K562 (cell line): Measurements from ENCODE around the gene RETREG1. TPM values are rescaled to one million over a fixed set of nuclear protein-coding genes. Genes with fewer than 3 reads are reported as not detected.

ENCODE experiments used
- ATAC-seq: fragments of 200-7000 bp; cut with Tn5 transposase; 3 replicates; pipeline ENCODE4 v1.9.1; 2020; ENCODE audit warnings: moderate library complexity
- BruUV-seq: library from RNA; stranded (reverse); fragments of 400-500 nt; replicated peaks from 2 replicates; lab custom pipeline; 2021; lab: Mats Ljungman, UMichigan
- CTCF ChIA-PET: fragments of 300-600 bp; formaldehyde crosslinking; extraction: SDS; loops from one replicate; lab custom pipeline; 2021; ENCODE audit warnings: low intra/inter-chr PET ratio; lab: Yijun Ruan, JAX
- POLR2A ChIA-PET: fragments of 300-600, 350-650 bp; sonication (Branson Sonifier 250); formaldehyde crosslinking; extraction: SDS; loops from one replicate; lab custom pipeline; 2021; ENCODE audit warnings: antibody characterized with exemption, inconsistent platforms; lab: Yijun Ruan, JAX
- DNase-seq, 4 experiments: peaks; one replicate each; pipeline versions ENCODE4 v3.0.0 to v3.0.0-alpha.2; 2011 to 2018; ENCODE audit warnings: low spot score in 3 of 4, mixed read lengths in 3 of 4; ENCODE audit errors: extremely low read depth in 1 of 4
- FAIRE-seq: peaks from 2 replicates; lab custom pipeline; 2011; peaks lifted over from hg19 to GRCh38; lab: Jason Lieb, UNC
- H2AFZ ChIP-seq: 2 replicates; pipeline ENCODE4 v1.6.0; 2011; ENCODE audit warnings: low read depth, low read length, control low read depth, inconsistent platforms
- H3K27ac ChIP-seq: fragments of 200-600 bp; 3 replicates; pipeline ENCODE4 v1.8.0; 2011; ENCODE audit warnings: low read depth, mild to moderate bottlenecking, control low read depth, inconsistent platforms, low read length, moderate library complexity, mixed read lengths; ENCODE audit errors: extremely low read depth
- H3K27me3 ChIP-seq, 2 experiments: fragments of 300-600 bp in 1 of 2; 2 replicates in 1 of 2; 3 replicates in 1 of 2; pipeline versions ENCODE4 v1.6.0 to v1.8.0; 2011; ENCODE audit warnings: inconsistent platforms in 2 of 2, low read length in 2 of 2, mild to moderate bottlenecking in 1 of 2, mixed read lengths in 1 of 2, moderate library complexity in 1 of 2; ENCODE audit not compliant: control insufficient read depth in 2 of 2, insufficient read depth in 2 of 2
- H3K36me3 ChIP-seq: fragments of 300-600 bp; 3 replicates; pipeline ENCODE4 v1.8.0; 2011; ENCODE audit warnings: mild to moderate bottlenecking, low read length, inconsistent platforms; ENCODE audit not compliant: control insufficient read depth, insufficient read depth
- H3K4me1 ChIP-seq, 2 experiments: fragments of 200-600 bp in 1 of 2; replicated peaks in 1 of 2; 2 replicates in 1 of 2; 3 replicates in 1 of 2; pipeline versions ENCODE4 v1.5.1 to v1.8.0; 2011; ENCODE audit warnings: inconsistent platforms in 2 of 2, low read length in 2 of 2, mild to moderate bottlenecking in 1 of 2, mixed read lengths in 1 of 2, moderate library complexity in 1 of 2; ENCODE audit not compliant: control insufficient read depth in 2 of 2, insufficient read depth in 2 of 2
- H3K4me2 ChIP-seq: 2 replicates; pipeline ENCODE4 v1.6.1; 2011; ENCODE audit warnings: low read length, control low read depth, inconsistent platforms, mixed read lengths; ENCODE audit not compliant: insufficient read depth
- H3K4me3 ChIP-seq: fragments of 200-600 bp; sonication (generic), shearing (Covaris generic); 2 replicates; pipeline ENCODE4 v1.5.1; 2016; ENCODE audit warnings: control low read depth, inconsistent platforms
- H3K79me2 ChIP-seq: fragments of 200-600 bp; 3 replicates; pipeline ENCODE4 v1.8.0; 2011; ENCODE audit warnings: low read length, inconsistent platforms; ENCODE audit not compliant: control insufficient read depth, insufficient read depth
- H3K9ac ChIP-seq, 2 experiments: 2 replicates each; pipeline versions ENCODE4 v1.6.0 to v1.6.1; 2011; ENCODE audit warnings: low read depth in 2 of 2, low read length in 2 of 2, control low read depth in 1 of 2, inconsistent platforms in 1 of 2, mild to moderate bottlenecking in 1 of 2, mixed read lengths in 1 of 2; ENCODE audit not compliant: insufficient read depth in 1 of 2
- H3K9me1 ChIP-seq: one replicate; pipeline ENCODE4 v1.6.0; 2011; ENCODE audit warnings: inconsistent platforms, mild to moderate bottlenecking, low read length, moderate library complexity; ENCODE audit not compliant: control insufficient read depth, insufficient read depth
- H3K9me3 ChIP-seq: replicated peaks from 2 replicates; pipeline ENCODE4 v1.5.1; 2011; ENCODE audit warnings: low read depth, low read length, inconsistent platforms; ENCODE audit not compliant: control insufficient read depth, insufficient read depth
- H4K20me1 ChIP-seq: replicated peaks from 2 replicates; pipeline ENCODE4 v1.6.1; 2011; ENCODE audit warnings: low read length, inconsistent platforms, mixed read lengths; ENCODE audit not compliant: control insufficient read depth, insufficient read depth
- ARHGAP35 ChIP-seq: fragments of 450-650 bp; IDR thresholded peaks from 2 replicates; pipeline ENCODE4 v1.6.1; 2018; ENCODE audit not compliant: partially characterized antibody
- CHD4 ChIP-seq: fragments of 200-600 bp; sonication (generic); IDR thresholded peaks from 3 replicates; pipeline ENCODE4 v1.6.1; 2012; ENCODE audit warnings: low read depth, mild to moderate bottlenecking, mixed read lengths, low read length, inconsistent platforms; ENCODE audit not compliant: insufficient read depth, insufficient replicate concordance, poor library complexity, severe bottlenecking
- CREB1 ChIP-seq, 2 experiments: sonication (generic) in 1 of 2; formaldehyde crosslinking in 1 of 2; IDR thresholded peaks; 2 replicates each; pipeline versions ENCODE4 v1.6.1 to v1.8.0; 2012 to 2022; ENCODE audit warnings: inconsistent platforms in 1 of 2, mild to moderate bottlenecking in 1 of 2, missing genetic modification reagents in 1 of 2, moderate library complexity in 1 of 2
- KDM5B ChIP-seq: fragments of 200-600 bp; sonication (generic); IDR thresholded peaks from 2 replicates; pipeline ENCODE4 v1.6.1; 2012; ENCODE audit warnings: low read depth, mild to moderate bottlenecking, moderate library complexity, low read length, control low read depth, inconsistent platforms; ENCODE audit not compliant: insufficient replicate concordance
- MAFF ChIP-seq: IDR thresholded peaks from 2 replicates; pipeline ENCODE4 v1.6.1; 2012; ENCODE audit warnings: low read length, improper control_type of control experiment
- RBM25 ChIP-seq: fragments of 200-400 bp; formaldehyde crosslinking; IDR thresholded peaks from 2 replicates; pipeline ENCODE4 v1.6.1; 2018; ENCODE audit warnings: low read length, low read depth, moderate library complexity; ENCODE audit not compliant: severe bottlenecking
- ZNF140 ChIP-seq: fragments of 250-450 bp; sonication (Bioruptor Pico); IDR thresholded peaks from 2 replicates; pipeline ENCODE4 v1.8.0; 2021; ENCODE audit warnings: moderate library complexity, mild to moderate bottlenecking, inconsistent platforms
- WGBS: fragments of 100-300 bp; shearing (Covaris generic); methylation state at CpG from one replicate; pipeline ENCODE4 v1.1.6; 2016; ENCODE audit warnings: low coverage, mixed read lengths; ENCODE audit not compliant: insufficient coverage; ENCODE audit errors: missing lambda C conversion rate; 5-methylcytosine and 5-hydroxymethylcytosine counted together
- in situ Hi-C: fragments of 300-500 bp; cut with MboI; formaldehyde crosslinking; loops from 4 replicates; pipeline ENCODE4 v1.15.0; 2018; ENCODE audit warnings: inconsistent platforms, mixed read lengths
- intact Hi-C: fragments of 100-400 bp; cut with micrococcal nuclease; formaldehyde crosslinking; loops from 2 replicates; pipeline ENCODE4 v1.14.2; 2022
- polyA plus RNA-seq, 8 experiments: library from polyadenylated mRNA; depleted of rRNA in 4 of 8; stranded (reverse) in 5 of 8; unstranded in 3 of 8; fragments of >200 nt; fragmentation: Nextera tagmentation in 2 of 8; fragmentation: Illumina TruSeq in 1 of 8; extraction: Ambion mirVana in 2 of 8; extraction: Trizol in 1 of 8; gene quantifications; 2 replicates each; pipeline versions ENCODE4 v1.2.1 to v1.2.3, GENCODE V29; 2011 to 2014; ENCODE audit warnings: inconsistent platforms in 1 of 8, missing spikeins in 1 of 8
- total RNA-seq, 7 experiments: library from RNA; depleted of rRNA in 6 of 7; stranded (reverse); fragments of >200 nt in 6 of 7; fragmentation: Illumina TruSeq in 2 of 7; extraction: Trizol in 2 of 7; gene quantifications; 2 replicates each; pipeline versions ENCODE4 v1.2.1 to v1.2.3, GENCODE V29; 2011 to 2021; ENCODE audit warnings: low replicate concordance in 1 of 7
- TF ChIP-seq, protein P1 (sequence below): fragments of 450-650 bp; IDR thresholded peaks from 2 replicates; pipeline ENCODE4 v1.6.1; 2016; ENCODE audit warnings: mild to moderate bottlenecking
- TF ChIP-seq, protein P2 (sequence below): conservative IDR thresholded peaks from 2 replicates; pipeline ENCODE4 v1.6.1; 2011; ENCODE audit warnings: low read depth, mild to moderate bottlenecking, low read length; ENCODE audit not compliant: control insufficient read depth
- TF ChIP-seq, protein P3 (sequence below): sonication (generic); formaldehyde crosslinking; IDR thresholded peaks from 2 replicates; pipeline ENCODE4 v1.8.1; 2023; ENCODE audit warnings: missing genetic modification reagents, mild to moderate bottlenecking, borderline replicate concordance

Gene RETREG1
- total and polyA plus RNA-seq, 9 of the 15 experiments (the other 6 are each of a cell fraction or from before 2014, with no cell fraction given) = 0.01 to 0.20 (median 0.08) TPM; not detected in 5

DNA sequence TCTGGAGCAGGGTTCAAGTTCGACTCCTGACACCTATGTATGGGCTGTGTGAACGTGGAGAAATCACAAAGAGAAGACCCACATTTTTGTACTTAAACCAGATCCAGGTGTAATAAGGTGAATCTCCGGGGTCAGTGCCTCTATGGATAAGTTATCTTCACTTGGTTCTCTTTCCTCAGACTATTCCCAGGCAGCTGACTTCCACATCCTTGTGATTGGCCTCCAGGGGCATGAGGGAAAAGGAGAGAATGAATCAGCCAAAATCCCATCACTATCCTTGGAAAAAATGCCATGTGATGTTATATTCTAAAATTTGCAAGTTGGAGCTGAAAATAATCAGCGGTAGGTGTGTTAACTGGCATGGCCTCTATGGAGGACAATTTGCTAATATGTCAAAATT lies 188.4 kb downstream of the RETREG1 start:
- H3K9me3 ChIP-seq = no peaks in the 10 kb centered on the region
- FAIRE-seq = no peak

More for the DNA sequence above, 188.4 kb downstream of the RETREG1 start:
- Histone ChIP-seq H3K27me3 (peaks cover 16 to 22% of the 10 kb centered on the region in 2 experiments), H3K4me3 (no peak overlapping the region), H3K4me2 (no peak overlapping the region), H3K4me1 (no peaks in the 10 kb centered on the region; a peak in 1 of 5 replicates), H3K79me2 (no peaks in the 10 kb centered on the region), H3K36me3 (no peaks in the 10 kb centered on the region), H2AFZ (no peak overlapping the region), H4K20me1 (0 out of 2 replicates have a peak, but pooled peaks cover 4% of the 10 kb centered on the region), H3K9ac (no peak overlapping the region), H3K9me1 (no peaks in the 10 kb centered on the region), H3K27ac (no peak overlapping the region)
- WGBS = 0% methylated on average over 4 of the region's 4 CpGs
- BruUV-seq = no TSS peak
- ATAC-seq = no peak
- no peak for DNase-seq
- CTCF ChIA-PET = no interaction called here
- TF ChIP-seq CREB1 (IDR thresholded peaks at IDR 0.05) (no peak), CREB1 (CRISPR knock-in tag; IDR thresholded peaks at IDR 0.05) (no peak), ZNF140 (no peak), KDM5B (no peak), MAFF (no peak), RBM25 (no peak), ARHGAP35 (no peak), CHD4 (no peak)
- TF ChIP-seq, protein P1, sequence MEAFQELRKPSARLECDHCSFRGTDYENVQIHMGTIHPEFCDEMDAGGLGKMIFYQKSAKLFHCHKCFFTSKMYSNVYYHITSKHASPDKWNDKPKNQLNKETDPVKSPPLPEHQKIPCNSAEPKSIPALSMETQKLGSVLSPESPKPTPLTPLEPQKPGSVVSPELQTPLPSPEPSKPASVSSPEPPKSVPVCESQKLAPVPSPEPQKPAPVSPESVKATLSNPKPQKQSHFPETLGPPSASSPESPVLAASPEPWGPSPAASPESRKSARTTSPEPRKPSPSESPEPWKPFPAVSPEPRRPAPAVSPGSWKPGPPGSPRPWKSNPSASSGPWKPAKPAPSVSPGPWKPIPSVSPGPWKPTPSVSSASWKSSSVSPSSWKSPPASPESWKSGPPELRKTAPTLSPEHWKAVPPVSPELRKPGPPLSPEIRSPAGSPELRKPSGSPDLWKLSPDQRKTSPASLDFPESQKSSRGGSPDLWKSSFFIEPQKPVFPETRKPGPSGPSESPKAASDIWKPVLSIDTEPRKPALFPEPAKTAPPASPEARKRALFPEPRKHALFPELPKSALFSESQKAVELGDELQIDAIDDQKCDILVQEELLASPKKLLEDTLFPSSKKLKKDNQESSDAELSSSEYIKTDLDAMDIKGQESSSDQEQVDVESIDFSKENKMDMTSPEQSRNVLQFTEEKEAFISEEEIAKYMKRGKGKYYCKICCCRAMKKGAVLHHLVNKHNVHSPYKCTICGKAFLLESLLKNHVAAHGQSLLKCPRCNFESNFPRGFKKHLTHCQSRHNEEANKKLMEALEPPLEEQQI = no peak
- TF ChIP-seq, protein P2, sequence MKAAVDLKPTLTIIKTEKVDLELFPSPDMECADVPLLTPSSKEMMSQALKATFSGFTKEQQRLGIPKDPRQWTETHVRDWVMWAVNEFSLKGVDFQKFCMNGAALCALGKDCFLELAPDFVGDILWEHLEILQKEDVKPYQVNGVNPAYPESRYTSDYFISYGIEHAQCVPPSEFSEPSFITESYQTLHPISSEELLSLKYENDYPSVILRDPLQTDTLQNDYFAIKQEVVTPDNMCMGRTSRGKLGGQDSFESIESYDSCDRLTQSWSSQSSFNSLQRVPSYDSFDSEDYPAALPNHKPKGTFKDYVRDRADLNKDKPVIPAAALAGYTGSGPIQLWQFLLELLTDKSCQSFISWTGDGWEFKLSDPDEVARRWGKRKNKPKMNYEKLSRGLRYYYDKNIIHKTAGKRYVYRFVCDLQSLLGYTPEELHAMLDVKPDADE = no peak
- TF ChIP-seq, protein P3, sequence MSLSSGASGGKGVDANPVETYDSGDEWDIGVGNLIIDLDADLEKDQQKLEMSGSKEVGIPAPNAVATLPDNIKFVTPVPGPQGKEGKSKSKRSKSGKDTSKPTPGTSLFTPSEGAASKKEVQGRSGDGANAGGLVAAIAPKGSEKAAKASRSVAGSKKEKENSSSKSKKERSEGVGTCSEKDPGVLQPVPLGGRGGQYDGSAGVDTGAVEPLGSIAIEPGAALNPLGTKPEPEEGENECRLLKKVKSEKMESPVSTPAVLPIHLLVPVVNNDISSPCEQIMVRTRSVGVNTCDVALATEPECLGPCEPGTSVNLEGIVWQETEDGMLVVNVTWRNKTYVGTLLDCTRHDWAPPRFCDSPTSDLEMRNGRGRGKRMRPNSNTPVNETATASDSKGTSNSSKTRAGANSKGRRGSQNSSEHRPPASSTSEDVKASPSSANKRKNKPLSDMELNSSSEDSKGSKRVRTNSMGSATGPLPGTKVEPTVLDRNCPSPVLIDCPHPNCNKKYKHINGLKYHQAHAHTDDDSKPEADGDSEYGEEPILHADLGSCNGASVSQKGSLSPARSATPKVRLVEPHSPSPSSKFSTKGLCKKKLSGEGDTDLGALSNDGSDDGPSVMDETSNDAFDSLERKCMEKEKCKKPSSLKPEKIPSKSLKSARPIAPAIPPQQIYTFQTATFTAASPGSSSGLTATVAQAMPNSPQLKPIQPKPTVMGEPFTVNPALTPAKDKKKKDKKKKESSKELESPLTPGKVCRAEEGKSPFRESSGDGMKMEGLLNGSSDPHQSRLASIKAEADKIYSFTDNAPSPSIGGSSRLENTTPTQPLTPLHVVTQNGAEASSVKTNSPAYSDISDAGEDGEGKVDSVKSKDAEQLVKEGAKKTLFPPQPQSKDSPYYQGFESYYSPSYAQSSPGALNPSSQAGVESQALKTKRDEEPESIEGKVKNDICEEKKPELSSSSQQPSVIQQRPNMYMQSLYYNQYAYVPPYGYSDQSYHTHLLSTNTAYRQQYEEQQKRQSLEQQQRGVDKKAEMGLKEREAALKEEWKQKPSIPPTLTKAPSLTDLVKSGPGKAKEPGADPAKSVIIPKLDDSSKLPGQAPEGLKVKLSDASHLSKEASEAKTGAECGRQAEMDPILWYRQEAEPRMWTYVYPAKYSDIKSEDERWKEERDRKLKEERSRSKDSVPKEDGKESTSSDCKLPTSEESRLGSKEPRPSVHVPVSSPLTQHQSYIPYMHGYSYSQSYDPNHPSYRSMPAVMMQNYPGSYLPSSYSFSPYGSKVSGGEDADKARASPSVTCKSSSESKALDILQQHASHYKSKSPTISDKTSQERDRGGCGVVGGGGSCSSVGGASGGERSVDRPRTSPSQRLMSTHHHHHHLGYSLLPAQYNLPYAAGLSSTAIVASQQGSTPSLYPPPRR = no peak
- POLR2A ChIA-PET = interaction anchor here (1.1 to 2.1 kb wide), 3 partner anchors 9 to 32 kb away, joined by 3 to 11 read pairs (median 6); no protein-coding TSS in a partner anchor
- in situ Hi-C loops (no loop called here), intact Hi-C loops (no loop called here)
